Peyer's patch (tissue), 4 donors: ENCODE results near the gene RPEL1. TPM values are rescaled to one million over a fixed set of nuclear protein-coding genes. Genes with fewer than 3 reads are reported as not detected.
A peak's percentile ranks its signal among the peaks of the same experiment; 100 is the strongest.

Experiments
- DNase-seq, 3 donors: peaks; one replicate each; pipeline ENCODE4 v3.0.0-alpha.2; 2017 to 2019
- H3K27ac ChIP-seq, 4 donors: fragments of 200-600 bp; sonication (generic); one replicate each; pipeline ENCODE4 v1.5.1; 2016 to 2019
- H3K27me3 ChIP-seq, 2 donors: fragments of 200-600 bp; sonication (generic); one replicate each; pipeline ENCODE4 v1.5.1; 2019
- H3K36me3 ChIP-seq, 3 donors: fragments of 200-600 bp; sonication (generic); one replicate each; pipeline ENCODE4 v1.5.1; 2016 to 2019
- H3K4me1 ChIP-seq, 4 donors: fragments of 200-600 bp; sonication (generic); one replicate each; pipeline ENCODE4 v1.5.1; 2016 to 2019
- H3K4me3 ChIP-seq, 4 donors: fragments of 200-600 bp; sonication (generic); 1 replicate in 3 of 4; 2 replicates in 1 of 4; pipeline ENCODE4 v1.5.1; 2016 to 2019; ENCODE audit warnings: mild to moderate bottlenecking in 1 of 4
- H3K9me3 ChIP-seq, 4 donors: fragments of 200-600 bp; sonication (generic); one replicate each; pipeline ENCODE4 v1.5.1; 2016 to 2019; ENCODE audit warnings: mild to moderate bottlenecking in 1 of 4
- POLR2A ChIP-seq, 2 donors: fragments of 450-650 bp; IDR thresholded peaks; one replicate each; pipeline ENCODE4 v1.5.1; 2017; ENCODE audit warnings: antibody characterized with exemption in 2 of 2, mild to moderate bottlenecking in 2 of 2, moderate library complexity in 2 of 2
- total RNA-seq, 4 donors: library from RNA; depleted of rRNA; stranded (reverse); fragments of >200 nt; gene quantifications; one replicate each; pipeline ENCODE4 v1.1.0, GENCODE V29; 2016
- TF ChIP-seq, protein P1 (sequence below), 6 experiments: fragments of 450-650 bp in 4 of 6; fragments of 200-600 bp in 2 of 6; sonication (generic) in 1 of 6; IDR thresholded peaks; one replicate each; pipeline ENCODE4 v1.5.1; 2017 to 2019; ENCODE audit warnings: antibody characterized with exemption in 6 of 6, mild to moderate bottlenecking in 3 of 6, moderate library complexity in 1 of 6

Gene RPEL1
- total RNA-seq, 4 donors from 2014 or later: 0.40 to 0.88 TPM; not detected in 2

DNA sequence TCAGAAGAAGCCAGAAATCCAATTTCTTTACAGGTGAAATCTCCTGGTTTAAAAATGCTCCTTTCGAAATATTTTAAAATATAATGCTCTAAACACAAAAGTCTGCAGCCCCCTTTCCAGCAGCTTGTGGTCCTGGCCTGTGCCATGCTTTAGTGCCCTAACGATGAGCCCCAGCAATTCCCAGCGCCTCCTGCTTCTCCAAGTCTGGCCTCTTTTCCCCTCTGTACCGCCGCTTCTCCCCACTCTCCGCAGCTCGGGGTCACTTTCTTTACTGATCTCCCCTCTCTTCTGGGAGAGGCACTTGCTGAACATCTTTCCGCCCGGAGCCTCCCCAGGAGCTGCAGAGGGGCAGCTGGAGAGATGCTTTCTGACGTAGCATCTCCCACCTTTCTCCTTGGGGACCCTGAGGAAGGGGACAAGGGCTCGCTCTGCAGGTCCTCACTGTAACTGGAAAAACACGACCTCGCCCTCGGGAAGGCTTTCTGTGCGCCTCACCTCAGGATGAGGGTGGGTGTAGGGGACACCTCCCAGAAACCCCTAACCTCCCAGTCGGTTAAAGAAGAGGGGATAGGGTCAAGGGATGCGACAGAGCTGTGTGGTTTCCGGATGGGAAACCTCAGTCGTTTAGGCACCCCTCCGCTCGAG is 30.7 kb downstream of the RPEL1 start:
- Histone ChIP-seq H3K27ac (no peak overlapping the region), H3K4me3 (peak overlapping the region in 2 of 4 donors; percentile 32 to 34), H3K27me3 (peaks cover 0 to 28% of the 10 kb centered on the region in 2 donors), H3K9me3 (no peaks in the 10 kb centered on the region), H3K36me3 (no peaks in the 10 kb centered on the region), H3K4me1 (peaks cover 0 to 17% (median 4%) of the 10 kb centered on the region in 4 donors)
- DNase-seq: no peak
- no peak for TF ChIP-seq POLR2A (IDR thresholded peaks at IDR 0.05)
- TF ChIP-seq, protein P1, sequence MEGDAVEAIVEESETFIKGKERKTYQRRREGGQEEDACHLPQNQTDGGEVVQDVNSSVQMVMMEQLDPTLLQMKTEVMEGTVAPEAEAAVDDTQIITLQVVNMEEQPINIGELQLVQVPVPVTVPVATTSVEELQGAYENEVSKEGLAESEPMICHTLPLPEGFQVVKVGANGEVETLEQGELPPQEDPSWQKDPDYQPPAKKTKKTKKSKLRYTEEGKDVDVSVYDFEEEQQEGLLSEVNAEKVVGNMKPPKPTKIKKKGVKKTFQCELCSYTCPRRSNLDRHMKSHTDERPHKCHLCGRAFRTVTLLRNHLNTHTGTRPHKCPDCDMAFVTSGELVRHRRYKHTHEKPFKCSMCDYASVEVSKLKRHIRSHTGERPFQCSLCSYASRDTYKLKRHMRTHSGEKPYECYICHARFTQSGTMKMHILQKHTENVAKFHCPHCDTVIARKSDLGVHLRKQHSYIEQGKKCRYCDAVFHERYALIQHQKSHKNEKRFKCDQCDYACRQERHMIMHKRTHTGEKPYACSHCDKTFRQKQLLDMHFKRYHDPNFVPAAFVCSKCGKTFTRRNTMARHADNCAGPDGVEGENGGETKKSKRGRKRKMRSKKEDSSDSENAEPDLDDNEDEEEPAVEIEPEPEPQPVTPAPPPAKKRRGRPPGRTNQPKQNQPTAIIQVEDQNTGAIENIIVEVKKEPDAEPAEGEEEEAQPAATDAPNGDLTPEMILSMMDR (IDR thresholded peaks at IDR 0.05): no peak

DNA sequence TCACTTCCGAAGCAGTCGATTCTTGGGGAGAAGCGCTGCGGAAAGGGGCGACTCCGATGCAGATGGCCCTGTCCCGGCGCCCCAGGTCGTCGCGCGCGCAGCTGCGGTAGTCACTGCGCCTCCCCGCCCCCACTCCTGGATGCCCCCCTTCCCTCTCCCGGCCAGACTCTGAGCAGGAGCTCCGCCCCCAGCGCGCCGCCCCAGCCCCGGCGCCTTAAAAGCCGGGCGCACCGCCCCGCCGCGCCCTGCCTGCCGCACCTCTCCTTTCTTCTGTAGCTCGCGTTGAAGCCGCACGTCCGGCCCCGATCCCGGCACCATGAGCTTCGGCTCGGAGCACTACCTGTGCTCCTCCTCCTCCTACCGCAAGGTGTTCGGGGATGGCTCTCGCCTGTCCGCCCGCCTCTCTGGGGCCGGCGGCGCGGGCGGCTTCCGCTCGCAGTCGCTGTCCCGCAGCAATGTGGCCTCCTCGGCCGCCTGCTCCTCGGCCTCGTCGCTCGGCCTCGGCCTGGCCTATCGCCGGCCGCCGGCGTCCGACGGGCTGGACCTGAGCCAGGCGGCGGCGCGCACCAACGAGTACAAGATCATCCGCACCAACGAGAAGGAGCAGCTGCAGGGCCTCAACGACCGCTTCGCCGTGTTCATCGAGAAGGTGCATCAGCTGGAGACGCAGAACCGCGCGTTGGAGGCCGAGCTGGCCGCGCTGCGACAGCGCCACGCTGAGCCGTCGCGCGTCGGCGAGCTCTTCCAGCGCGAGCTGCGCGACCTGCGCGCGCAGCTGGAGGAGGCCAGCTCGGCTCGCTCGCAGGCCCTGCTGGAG is 31.4 kb downstream of the RPEL1 start, which contains the start of gene INA:
Gene INA, plus strand, starts transcription at position 243 of the 817 bp plus-strand sequence. Its CDS starts 74 bp downstream, at position 317.
- DNase-seq: no peak
- no peaks in the 10 kb centered on the region for H3K9me3 ChIP-seq
- H3K27ac ChIP-seq: no peak within 1 kb of the TSS
- H3K4me3 ChIP-seq: peak within 1 kb of the TSS in 3 of 4 donors; percentile 23 to 34 (median 32)
- H3K4me1 ChIP-seq: peaks cover 0 to 17% (median 4%) of the 10 kb centered on the region in 4 donors
- no peaks in the 10 kb centered on the region for H3K36me3 ChIP-seq
- no peak for TF ChIP-seq POLR2A (IDR thresholded peaks at IDR 0.05)
- TF ChIP-seq, protein P1 (IDR thresholded peaks at IDR 0.05): no peak
- peaks cover 0 to 28% of the 10 kb centered on the region in 2 donors for H3K27me3 ChIP-seq

DNA sequence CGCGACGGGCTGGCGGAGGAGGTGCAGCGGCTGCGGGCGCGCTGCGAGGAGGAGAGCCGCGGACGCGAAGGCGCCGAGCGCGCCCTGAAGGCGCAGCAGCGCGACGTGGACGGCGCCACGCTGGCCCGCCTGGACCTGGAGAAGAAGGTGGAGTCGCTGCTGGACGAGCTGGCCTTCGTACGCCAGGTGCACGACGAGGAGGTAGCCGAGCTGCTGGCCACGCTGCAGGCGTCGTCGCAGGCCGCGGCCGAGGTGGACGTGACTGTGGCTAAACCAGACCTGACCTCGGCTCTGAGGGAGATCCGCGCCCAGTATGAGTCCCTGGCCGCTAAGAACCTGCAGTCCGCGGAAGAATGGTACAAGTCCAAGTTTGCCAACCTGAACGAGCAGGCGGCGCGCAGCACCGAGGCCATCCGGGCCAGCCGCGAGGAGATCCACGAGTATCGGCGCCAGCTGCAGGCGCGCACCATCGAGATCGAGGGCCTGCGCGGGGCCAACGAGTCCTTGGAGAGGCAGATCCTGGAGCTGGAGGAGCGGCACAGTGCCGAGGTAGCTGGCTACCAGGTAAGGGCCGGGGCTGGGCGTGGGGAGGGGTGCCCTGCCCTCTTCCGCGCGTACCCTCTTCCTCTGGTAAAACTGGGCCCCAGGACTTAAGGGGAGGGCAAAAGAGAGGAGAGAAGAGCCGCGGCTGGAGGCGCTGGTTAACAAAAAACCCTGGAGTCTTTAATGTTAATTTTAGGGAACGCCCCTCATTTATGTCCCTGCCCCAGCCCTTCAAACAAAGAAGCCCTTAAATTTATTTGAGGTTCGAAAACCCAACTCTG is 32.2 kb downstream of the RPEL1 start:
- no peak for DNase-seq
- Histone ChIP-seq H3K27ac (no peak overlapping the region), H3K4me1 (peaks cover 0 to 17% (median 4%) of the 10 kb centered on the region in 4 donors), H3K36me3 (no peaks in the 10 kb centered on the region), H3K4me3 (peak overlapping the region in 1 of 4 donors; percentile 32), H3K27me3 (peaks cover 0 to 28% of the 10 kb centered on the region in 2 donors), H3K9me3 (no peaks in the 10 kb centered on the region)
- TF ChIP-seq, protein P1 (IDR thresholded peaks at IDR 0.05): no peak
- TF ChIP-seq POLR2A (IDR thresholded peaks at IDR 0.05): no peak

DNA sequence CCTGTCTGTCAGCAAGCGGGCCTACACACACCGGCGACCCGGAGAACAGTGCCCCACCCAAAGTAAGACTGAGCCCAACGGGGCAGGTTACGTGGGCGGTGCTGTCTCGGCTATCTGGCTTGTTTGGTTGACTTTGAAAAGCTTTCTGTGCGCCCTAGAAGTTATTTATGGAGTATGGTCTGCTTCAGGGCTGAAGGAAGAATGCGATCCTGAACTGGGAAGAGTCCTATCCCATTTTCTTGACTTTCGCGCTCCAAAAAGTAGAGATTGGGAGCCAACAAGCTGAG is 32.8 kb downstream of the RPEL1 start:
- H3K27me3 ChIP-seq: peaks cover 0 to 28% of the 10 kb centered on the region in 2 donors
- H3K4me3 ChIP-seq: no peak overlapping the region
- TF ChIP-seq POLR2A (IDR thresholded peaks at IDR 0.05): no peak
- TF ChIP-seq, protein P1 (IDR thresholded peaks at IDR 0.05): no peak
- DNase-seq: no peak
- no peaks in the 10 kb centered on the region for H3K36me3 ChIP-seq
- peaks cover 0 to 17% (median 4%) of the 10 kb centered on the region in 4 donors for H3K4me1 ChIP-seq
- no peak overlapping the region for H3K27ac ChIP-seq
- H3K9me3 ChIP-seq: no peaks in the 10 kb centered on the region

DNA sequence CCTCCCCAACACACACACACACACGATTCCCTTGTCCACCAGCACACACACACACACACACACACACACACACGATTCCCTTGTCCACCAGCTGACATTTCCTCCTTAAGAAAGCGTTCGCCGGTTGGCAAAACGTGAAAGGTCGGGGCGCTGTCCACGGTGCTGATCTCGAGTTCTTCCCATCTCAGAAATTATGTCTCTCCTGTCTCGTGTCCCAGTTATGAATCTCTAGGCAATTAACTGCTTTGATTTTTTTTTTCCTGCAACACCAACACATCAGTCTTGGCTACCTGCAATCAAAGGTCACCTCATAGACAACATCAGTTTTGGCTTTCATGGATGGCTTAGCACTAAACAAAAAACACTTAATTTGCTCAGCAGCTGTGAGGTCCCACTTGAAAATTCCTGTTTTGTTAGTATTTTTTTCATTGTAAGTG is 33.2 kb downstream of the RPEL1 start:
- H3K27ac ChIP-seq: no peak overlapping the region

More for the DNA sequence above, 33.2 kb downstream of the RPEL1 start:
- Histone ChIP-seq H3K4me1 (peaks cover 0 to 17% (median 4%) of the 10 kb centered on the region in 4 donors), H3K27me3 (peaks cover 0 to 28% of the 10 kb centered on the region in 2 donors), H3K36me3 (no peaks in the 10 kb centered on the region), H3K9me3 (no peaks in the 10 kb centered on the region), H3K4me3 (no peak overlapping the region)
- peak in 1 of 3 donors; percentile 58 for DNase-seq
- TF ChIP-seq POLR2A (IDR thresholded peaks at IDR 0.05): no peak
- TF ChIP-seq, protein P1 (IDR thresholded peaks at IDR 0.05): no peak
